Subcutaneous adipose tissue (tissue), 4 donors: ENCODE data around the gene ARHGEF10L. TPM values are rescaled to one million over a fixed set of nuclear protein-coding genes. Genes with fewer than 3 reads are reported as not detected.

Experiments used
- CTCF ChIP-seq: fragments of 450-650 bp; IDR thresholded peaks from one replicate; pipeline ENCODE4 v1.5.1; 2016; ENCODE audit warnings: low read depth, mild to moderate bottlenecking, control low read depth, antibody characterized with exemption, moderate library complexity
- total RNA-seq, 4 donors: library from RNA; depleted of rRNA; stranded (reverse); fragments of >200 nt; gene quantifications; one replicate each; pipeline ENCODE4 v1.1.0, GENCODE V29; 2016

The ARHGEF10L gene
- total RNA-seq, result 10 to 100 TPM; 19.1 to 54.6 (median 41.7) TPM

- no peak for TF ChIP-seq CTCF
These were observed at the start of gene ARHGEF10L for GRCh38 chr1:17539477-17540254. ARHGEF10L (plus strand) TSS chr1:17539698; CDS start chr1:17580596, 40,898 bp downstream.

DNA sequence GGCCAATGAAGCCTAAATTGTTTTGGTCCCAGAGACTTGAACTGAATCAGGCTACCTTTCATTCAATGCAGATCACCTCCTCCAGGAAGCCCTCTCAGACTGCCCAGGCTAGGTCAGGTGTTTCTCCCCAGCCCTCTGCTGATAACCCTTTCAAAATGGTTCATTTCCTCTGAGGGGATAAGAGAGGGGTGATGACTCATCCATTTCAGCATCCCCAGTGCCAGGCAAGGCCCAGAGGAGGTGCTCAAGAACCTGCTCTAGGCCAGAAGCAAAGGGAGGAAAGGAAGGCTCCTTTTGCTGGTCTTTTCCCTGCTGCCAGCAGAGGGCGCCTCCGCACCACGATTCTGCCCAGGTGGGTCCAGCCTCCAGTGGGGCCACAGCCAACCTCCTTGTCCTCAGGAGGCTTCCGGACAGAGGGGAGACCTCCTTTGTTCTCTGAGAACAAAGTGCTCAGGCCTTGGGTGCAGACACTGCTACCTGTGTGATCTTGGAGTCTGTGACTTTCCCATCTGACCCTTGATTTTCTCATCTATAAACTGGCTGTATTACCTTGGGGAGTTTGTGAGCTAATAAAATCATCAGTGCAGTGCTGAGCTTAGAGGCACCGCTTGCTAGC is 45.3 kb upstream of the ARHGEF10L start:
- no peak for TF ChIP-seq CTCF

GRCh38 chr1:17496419-17496818 is 43.1 kb upstream of the ARHGEF10L start:
- TF ChIP-seq CTCF, result no peak

- TF ChIP-seq CTCF, result no peak
These were observed 41.3 kb upstream of the ARHGEF10L start for GRCh38 chr1:17498214-17498613.

- no peak for TF ChIP-seq CTCF
These were observed 37.1 kb upstream of the ARHGEF10L start for GRCh38 chr1:17502326-17502778.

DNA sequence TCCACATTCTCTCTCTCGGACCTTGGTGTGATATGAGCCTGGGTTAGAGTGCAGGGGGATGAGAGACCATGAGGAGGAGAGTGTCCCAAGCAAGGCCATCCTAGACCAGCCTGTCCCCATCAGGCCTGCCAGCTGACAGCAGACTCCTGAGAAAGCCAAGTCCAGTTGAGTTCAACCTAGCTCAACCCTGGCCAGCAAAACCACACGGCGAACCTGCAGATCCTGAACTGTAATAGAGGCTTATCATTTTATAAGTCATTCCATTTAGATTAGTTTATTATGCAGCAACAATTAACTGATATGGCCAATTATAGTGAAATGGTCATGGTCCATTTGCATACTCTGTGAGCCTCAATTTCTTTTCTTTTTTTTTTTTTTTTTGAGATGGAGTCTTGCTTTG is 36.4 kb upstream of the ARHGEF10L start:
- no peak for TF ChIP-seq CTCF

DNA sequence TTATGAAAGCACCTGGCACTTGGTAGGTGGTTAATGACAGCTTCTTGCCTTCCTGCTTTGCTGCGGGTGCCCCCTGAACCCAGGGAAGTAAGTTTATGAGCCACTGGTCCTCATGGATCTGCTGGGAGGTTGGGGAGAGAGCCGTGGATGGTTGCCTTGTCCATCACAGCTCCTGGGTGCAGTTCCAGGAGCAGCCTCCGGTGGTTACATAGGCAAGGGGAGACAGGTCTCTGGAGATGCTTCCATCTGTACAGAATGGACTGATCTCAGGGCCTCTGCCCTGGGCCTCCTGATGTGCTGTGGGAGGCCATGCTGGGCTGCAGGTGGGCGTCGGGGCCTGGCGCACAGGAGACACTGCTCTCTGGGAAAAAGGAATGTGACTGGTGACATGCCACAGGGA is 31.6 kb upstream of the ARHGEF10L start:
- TF ChIP-seq CTCF, result no peak
